ENCODE measurements around the gene SCIMP.
"Not testable (repeated sequence)": the region's sequence is repeated elsewhere in the genome, so short reads cannot be mapped to it uniquely, and the experiment has no call there.

GRCh38 chr17:5239769-5240168 is 5.1 kb upstream of the SCIMP start:
- not testable (repeated sequence) for TF ChIP-seq CTCF, POLR2A (IDR thresholded peaks at IDR 0.05)
